ENCODE results near the gene ERCC1. TPM values are rescaled to one million over a fixed set of nuclear protein-coding genes. Genes with fewer than 3 reads are reported as not detected.

The ERCC1 gene
- total and polyA plus RNA-seq, 4 donors, result 19.2 to 28.7 (median 22.0) TPM

DNA sequence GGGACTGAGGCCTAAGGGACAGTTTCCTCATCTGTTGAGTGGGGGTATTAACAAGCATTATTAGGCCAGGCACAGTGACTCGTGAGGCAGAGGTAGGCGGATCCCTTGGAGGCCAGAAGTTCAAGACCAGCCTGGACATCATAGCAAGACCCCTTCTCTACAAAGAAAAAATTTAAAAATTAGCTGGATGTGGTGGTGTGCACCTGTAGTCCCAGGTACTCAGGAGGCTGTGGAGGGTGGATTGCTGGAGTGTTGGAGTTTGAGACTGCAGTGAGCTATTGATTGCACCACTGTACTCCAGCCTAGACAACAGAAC lies 32.7 kb upstream of the ERCC1 start:
- H3K4me3 ChIP-seq (ENCODE audit: low read depth in 1 of 3, low read length in 3 of 3), result no peak overlapping the region

More for the DNA sequence above, 32.7 kb upstream of the ERCC1 start:
- Histone ChIP-seq H3K9me3 (ENCODE audit: control insufficient read depth in 4 of 4, low read length in 3 of 4) (no peaks in the 10 kb centered on the region), H3K9ac (ENCODE audit: low read depth in 1 of 2, low read length in 2 of 2) (no peak overlapping the region), H3K27ac (ENCODE audit: low read depth in 1 of 2, low read length in 2 of 2) (peak overlapping the region; percentile 51 to 64), H3K4me1 (ENCODE audit: control insufficient read depth in 4 of 4, insufficient read depth in 4 of 4, low read length in 3 of 4) (peaks cover 0 to 8% (median 0%) of the 10 kb centered on the region in 4 donors), H3K27me3 (ENCODE audit: control insufficient read depth in 4 of 4, insufficient read depth in 4 of 4, low read length in 3 of 4) (no peaks in the 10 kb centered on the region), H3K36me3 (ENCODE audit: control insufficient read depth in 4 of 4, insufficient read depth in 3 of 4, low read depth in 1 of 4, low read length in 3 of 4) (no peaks in the 10 kb centered on the region)
- 83% methylated on average over 2 of the region's 2 CpGs for WGBS
- no peak for TF ChIP-seq ATF3 (IDR thresholded peaks at IDR 0.05)
- no peak for TF ChIP-seq TAF1 (conservative IDR thresholded peaks at IDR 0.05)
- no peak for TF ChIP-seq FOXA2 (IDR thresholded peaks at IDR 0.05)
- no peak for TF ChIP-seq GABPA (IDR thresholded peaks at IDR 0.05 in 1 of 2, conservative IDR thresholded peaks at IDR 0.05 in 1 of 2)
- TF ChIP-seq, protein P1, sequence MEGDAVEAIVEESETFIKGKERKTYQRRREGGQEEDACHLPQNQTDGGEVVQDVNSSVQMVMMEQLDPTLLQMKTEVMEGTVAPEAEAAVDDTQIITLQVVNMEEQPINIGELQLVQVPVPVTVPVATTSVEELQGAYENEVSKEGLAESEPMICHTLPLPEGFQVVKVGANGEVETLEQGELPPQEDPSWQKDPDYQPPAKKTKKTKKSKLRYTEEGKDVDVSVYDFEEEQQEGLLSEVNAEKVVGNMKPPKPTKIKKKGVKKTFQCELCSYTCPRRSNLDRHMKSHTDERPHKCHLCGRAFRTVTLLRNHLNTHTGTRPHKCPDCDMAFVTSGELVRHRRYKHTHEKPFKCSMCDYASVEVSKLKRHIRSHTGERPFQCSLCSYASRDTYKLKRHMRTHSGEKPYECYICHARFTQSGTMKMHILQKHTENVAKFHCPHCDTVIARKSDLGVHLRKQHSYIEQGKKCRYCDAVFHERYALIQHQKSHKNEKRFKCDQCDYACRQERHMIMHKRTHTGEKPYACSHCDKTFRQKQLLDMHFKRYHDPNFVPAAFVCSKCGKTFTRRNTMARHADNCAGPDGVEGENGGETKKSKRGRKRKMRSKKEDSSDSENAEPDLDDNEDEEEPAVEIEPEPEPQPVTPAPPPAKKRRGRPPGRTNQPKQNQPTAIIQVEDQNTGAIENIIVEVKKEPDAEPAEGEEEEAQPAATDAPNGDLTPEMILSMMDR (IDR thresholded peaks at IDR 0.05; ENCODE audit: low read depth, low read length, missing input control), result no peak
- TF ChIP-seq ZBTB33 (IDR thresholded peaks at IDR 0.05), result no peak
- TF ChIP-seq EGR1 (IDR thresholded peaks at IDR 0.05; ENCODE audit: low read depth in 2 of 2), result no peak
- TF ChIP-seq RXRA (IDR thresholded peaks at IDR 0.05), result no peak
- no peak for TF ChIP-seq YY1 (IDR thresholded peaks at IDR 0.05)
- no peak for TF ChIP-seq MAX (IDR thresholded peaks at IDR 0.05)
- TF ChIP-seq HNF4G (IDR thresholded peaks at IDR 0.05), result no peak
- TF ChIP-seq, protein P2, sequence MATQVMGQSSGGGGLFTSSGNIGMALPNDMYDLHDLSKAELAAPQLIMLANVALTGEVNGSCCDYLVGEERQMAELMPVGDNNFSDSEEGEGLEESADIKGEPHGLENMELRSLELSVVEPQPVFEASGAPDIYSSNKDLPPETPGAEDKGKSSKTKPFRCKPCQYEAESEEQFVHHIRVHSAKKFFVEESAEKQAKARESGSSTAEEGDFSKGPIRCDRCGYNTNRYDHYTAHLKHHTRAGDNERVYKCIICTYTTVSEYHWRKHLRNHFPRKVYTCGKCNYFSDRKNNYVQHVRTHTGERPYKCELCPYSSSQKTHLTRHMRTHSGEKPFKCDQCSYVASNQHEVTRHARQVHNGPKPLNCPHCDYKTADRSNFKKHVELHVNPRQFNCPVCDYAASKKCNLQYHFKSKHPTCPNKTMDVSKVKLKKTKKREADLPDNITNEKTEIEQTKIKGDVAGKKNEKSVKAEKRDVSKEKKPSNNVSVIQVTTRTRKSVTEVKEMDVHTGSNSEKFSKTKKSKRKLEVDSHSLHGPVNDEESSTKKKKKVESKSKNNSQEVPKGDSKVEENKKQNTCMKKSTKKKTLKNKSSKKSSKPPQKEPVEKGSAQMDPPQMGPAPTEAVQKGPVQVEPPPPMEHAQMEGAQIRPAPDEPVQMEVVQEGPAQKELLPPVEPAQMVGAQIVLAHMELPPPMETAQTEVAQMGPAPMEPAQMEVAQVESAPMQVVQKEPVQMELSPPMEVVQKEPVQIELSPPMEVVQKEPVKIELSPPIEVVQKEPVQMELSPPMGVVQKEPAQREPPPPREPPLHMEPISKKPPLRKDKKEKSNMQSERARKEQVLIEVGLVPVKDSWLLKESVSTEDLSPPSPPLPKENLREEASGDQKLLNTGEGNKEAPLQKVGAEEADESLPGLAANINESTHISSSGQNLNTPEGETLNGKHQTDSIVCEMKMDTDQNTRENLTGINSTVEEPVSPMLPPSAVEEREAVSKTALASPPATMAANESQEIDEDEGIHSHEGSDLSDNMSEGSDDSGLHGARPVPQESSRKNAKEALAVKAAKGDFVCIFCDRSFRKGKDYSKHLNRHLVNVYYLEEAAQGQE (IDR thresholded peaks at IDR 0.05), result no peak
- TF ChIP-seq FOXA1 (IDR thresholded peaks at IDR 0.05), result no peak
- TF ChIP-seq HNF4A (conservative IDR thresholded peaks at IDR 0.05), result no peak
- no peak for TF ChIP-seq RAD21 (IDR thresholded peaks at IDR 0.05)
- no peak for TF ChIP-seq SP1 (IDR thresholded peaks at IDR 0.05)
- no peak for TF ChIP-seq JUND (IDR thresholded peaks at IDR 0.05)
- TF ChIP-seq NR2F2 (IDR thresholded peaks at IDR 0.05), result no peak
- no peak for DNase-seq (ENCODE audit: low spot score)
